H1 (cell line): Measurements from ENCODE around the gene PIK3R6. TPM values are rescaled to one million over a fixed set of nuclear protein-coding genes. Genes with fewer than 3 reads are reported as not detected.
A peak's percentile ranks its signal among the peaks of the same experiment; 100 is the strongest.

Experiments
- CTCF ChIP-seq, 3 experiments: IDR thresholded peaks; 1 replicate in 2 of 3; 2 replicates in 1 of 3; pipeline versions ENCODE4 v1.5.1 to v1.6.1; 2011; ENCODE audit warnings: low read length in 3 of 3, mild to moderate bottlenecking in 3 of 3, inconsistent platforms in 2 of 3, low read depth in 1 of 3, moderate library complexity in 1 of 3; ENCODE audit not compliant: insufficient read depth in 1 of 3; ENCODE audit errors: control extremely low read depth in 1 of 3
- polyA plus RNA-seq, 7 experiments: library from polyadenylated mRNA; depleted of rRNA in 3 of 7; stranded (reverse) in 5 of 7; unstranded in 2 of 7; fragments of >200 nt in 5 of 7; fragments of 200-250 nt in 2 of 7; gene quantifications; 1 replicate in 5 of 7; 2 replicates in 1 of 7; 4 replicates in 1 of 7; pipeline versions ENCODE4 v1.2.1 to v1.2.3, GENCODE V29; 2011 to 2013; ENCODE audit warnings: missing spikeins in 2 of 7, mixed read lengths in 2 of 7
- total RNA-seq: library from RNA; stranded (reverse); fragmentation: NEBNext Ultra II Directional; extraction: Animal tissue kit (Norgen Biotek cat#: 25700); gene quantifications from 2 replicates; pipeline ENCODE4 v1.2.1, GENCODE V29; 2021

PIK3R6 gene
- total and polyA plus RNA-seq, 2 of the 8 experiments (the other 6 are each of a cell fraction or from before 2014, with no cell fraction given) = 0.24 to 1.2 TPM

GRCh38 chr17:8785547-8786413 is 81.7 kb downstream of the PIK3R6 start (continued):
- TF ChIP-seq CTCF (IDR thresholded peaks at IDR 0.05; ENCODE audit: control extremely low read depth in 1 of 3, insufficient read depth in 1 of 3, low read depth in 1 of 3, low read length in 3 of 3) = peak; percentile 75 to 93 (median 86)
